Upper lobe of left lung (tissue), 4 donors: ENCODE data around the gene TMEM39B.

ENCODE experiments used
- CTCF ChIP-seq, 6 experiments: fragments of 450-650 bp in 4 of 6; fragments of 200-600 bp in 2 of 6; sonication (generic) in 2 of 6; IDR thresholded peaks; one replicate each; pipeline ENCODE4 v1.5.1; 2016 to 2019; ENCODE audit warnings: antibody characterized with exemption in 6 of 6
- POLR2A ChIP-seq, 4 donors: fragments of 450-650 bp; IDR thresholded peaks; one replicate each; pipeline ENCODE4 v1.5.1; 2016 to 2017; ENCODE audit warnings: antibody characterized with exemption in 4 of 4, mild to moderate bottlenecking in 2 of 4
- POLR2AphosphoS5 ChIP-seq, 2 donors: sonication (generic); formaldehyde crosslinking; IDR thresholded peaks; one replicate each; pipeline ENCODE4 v1.5.1; 2017; ENCODE audit warnings: antibody characterized with exemption in 2 of 2

GRCh38 chr1:32055416-32055815, 17.3 kb upstream of the TMEM39B start:
- TF ChIP-seq POLR2AphosphoS5 (IDR thresholded peaks at IDR 0.05) (no peak), POLR2A (IDR thresholded peaks at IDR 0.05) (no peak), CTCF (IDR thresholded peaks at IDR 0.05) (no peak)
